Measurements from ENCODE around the gene P2RX7. TPM values are rescaled to one million over a fixed set of nuclear protein-coding genes. Genes with fewer than 3 reads are reported as not detected.

Gene P2RX7
- total and polyA plus RNA-seq, 12 donors: 1.2 to 13.5 (median 6.2) TPM

- TF ChIP-seq CTCF (IDR thresholded peaks at IDR 0.05) (no peak), POLR2A (IDR thresholded peaks at IDR 0.05) (no peak)
- Histone ChIP-seq H3K27me3 (no peaks in the 10 kb centered on the region), H3K9me3 (replicated peaks in 1 of 3) (no peaks in the 10 kb centered on the region), H3K4me1 (replicated peaks in 1 of 2) (no peaks in the 10 kb centered on the region), H3K4me3 (no peak overlapping the region), H3K27ac (no peak overlapping the region), H3K36me3 (replicated peaks in 1 of 2) (peaks cover 0 to 8% of the 10 kb centered on the region in 2 donors)
- no peak for DNase-seq
- intact Hi-C loops (cut with DNase I): no loop called here
- 41 to 100% (median 78%) methylated on average over 1 of the region's 1 CpG for WGBS, 4 donors
Observed at GRCh38 chr12:121166356-121166755, 33.7 kb downstream of the P2RX7 start.

GRCh38 chr12:121167232-121167820 lies 34.6 kb downstream of the P2RX7 start:
- Histone ChIP-seq H3K4me1 (replicated peaks in 1 of 2) (no peaks in the 10 kb centered on the region), H3K27ac (no peak overlapping the region), H3K27me3 (no peaks in the 10 kb centered on the region), H3K36me3 (replicated peaks in 1 of 2) (peaks cover 0 to 8% of the 10 kb centered on the region in 2 donors), H3K4me3 (no peak overlapping the region), H3K9me3 (replicated peaks in 1 of 3) (no peaks in the 10 kb centered on the region)
- intact Hi-C loops (cut with DNase I): no loop called here
- DNase-seq: no peak
- 76 to 89% (median 84%) methylated on average over 14 of the region's 14 CpGs for WGBS, 4 donors
- TF ChIP-seq CTCF (IDR thresholded peaks at IDR 0.05) (no peak), POLR2A (IDR thresholded peaks at IDR 0.05) (no peak)

- TF ChIP-seq POLR2A (IDR thresholded peaks at IDR 0.05) (no peak), CTCF (IDR thresholded peaks at IDR 0.05) (no peak)
- WGBS, 4 donors: 72 to 89% (median 82%) methylated on average over 3 of the region's 3 CpGs
- Histone ChIP-seq H3K36me3 (replicated peaks in 1 of 2) (peaks cover 0 to 8% of the 10 kb centered on the region in 2 donors), H3K27me3 (no peaks in the 10 kb centered on the region), H3K4me3 (no peak overlapping the region), H3K4me1 (replicated peaks in 1 of 2) (no peaks in the 10 kb centered on the region), H3K9me3 (replicated peaks in 1 of 3) (no peaks in the 10 kb centered on the region), H3K27ac (no peak overlapping the region)
- DNase-seq: no peak
- intact Hi-C loops (cut with DNase I): no loop called here
Observed at GRCh38 chr12:121167951-121168350, 35.3 kb downstream of the P2RX7 start.

- Histone ChIP-seq H3K9me3 (replicated peaks in 1 of 3) (no peaks in the 10 kb centered on the region), H3K36me3 (replicated peaks in 1 of 2) (peaks cover 0 to 8% of the 10 kb centered on the region in 2 donors), H3K27ac (no peak overlapping the region), H3K4me1 (replicated peaks in 1 of 2) (peaks cover 11% of the 10 kb centered on the region in 2 donors), H3K4me3 (no peak overlapping the region), H3K27me3 (no peaks in the 10 kb centered on the region)
- intact Hi-C loops (cut with DNase I): no loop called here
- TF ChIP-seq CTCF (IDR thresholded peaks at IDR 0.05) (no peak), POLR2A (IDR thresholded peaks at IDR 0.05) (no peak)
- no peak for DNase-seq
- 83 to 87% (median 85%) methylated on average over 5 of the region's 5 CpGs for WGBS, 4 donors
Observed at GRCh38 chr12:121170151-121170550, 37.5 kb downstream of the P2RX7 start.

Measured in adrenal gland (tissue), 12 donors.